SU-DHL-6 (cell line): ENCODE measurements around the gene IL17RD.

Experiments
- H2AFZ ChIP-seq: fragments of 200-600 bp; sonication (generic); 2 replicates; pipeline ENCODE4 v1.6.1; 2014; ENCODE audit warnings: low read depth, mild to moderate bottlenecking, moderate library complexity, mixed read lengths, antibody characterized with exemption, low read length; ENCODE audit not compliant: severe bottlenecking
- H3F3A ChIP-seq: fragments of 200-600 bp; shearing (Covaris generic); 2 replicates; pipeline ENCODE4 v1.6.0; 2016; ENCODE audit warnings: antibody characterized with exemption, mild to moderate bottlenecking; ENCODE audit not compliant: insufficient read depth
- H3K27ac ChIP-seq: fragments of 200-600 bp; sonication (generic); 2 replicates; pipeline ENCODE4 v1.5.1; 2016; ENCODE audit warnings: low read depth, mild to moderate bottlenecking, low read length, moderate library complexity, mixed read lengths
- H3K27me3 ChIP-seq: fragments of 200-600 bp; sonication (generic), shearing (Covaris generic); 2 replicates; pipeline ENCODE4 v1.6.0; 2014; ENCODE audit warnings: mild to moderate bottlenecking, low read length
- H3K36me3 ChIP-seq: fragments of 200-600 bp; sonication (generic); 2 replicates; pipeline ENCODE4 v1.6.1; 2014; ENCODE audit warnings: mild to moderate bottlenecking, low read length, mixed read lengths
- H3K4me2 ChIP-seq: fragments of 300-600, 200-600 bp; shearing (Covaris generic), sonication (generic); 2 replicates; pipeline ENCODE4 v1.6.0; 2014; ENCODE audit warnings: low read length, low read depth, mild to moderate bottlenecking; ENCODE audit not compliant: poor library complexity, severe bottlenecking
- H3K4me3 ChIP-seq: fragments of 200-600 bp; sonication (generic); 2 replicates; pipeline ENCODE4 v1.5.1; 2014; ENCODE audit warnings: antibody characterized with exemption, low read length, mild to moderate bottlenecking, mixed read lengths; ENCODE audit not compliant: insufficient read depth, poor library complexity, severe bottlenecking
- H3K79me2 ChIP-seq: fragments of 200-600 bp; sonication (generic); 2 replicates; pipeline ENCODE4 v1.6.1; 2014; ENCODE audit warnings: mild to moderate bottlenecking, low read length, moderate library complexity; ENCODE audit not compliant: insufficient read depth
- H3K9ac ChIP-seq: fragments of 200-600 bp; sonication (generic); 2 replicates; pipeline ENCODE4 v1.7.0; 2014; ENCODE audit warnings: mild to moderate bottlenecking, low read length
- H3K9me2 ChIP-seq: fragments of 200-600 bp; sonication (generic); replicated peaks from 2 replicates; pipeline ENCODE4 v1.6.1; 2014; ENCODE audit warnings: low read length; ENCODE audit not compliant: insufficient read depth
- H3K9me3 ChIP-seq: fragments of 200-600 bp; sonication (generic); 2 replicates; pipeline ENCODE4 v1.6.1; 2014; ENCODE audit warnings: low read length, mixed read lengths; ENCODE audit not compliant: insufficient read depth
- H4K20me1 ChIP-seq: fragments of 200-600 bp; sonication (generic); 2 replicates; pipeline ENCODE4 v1.6.1; 2014; ENCODE audit warnings: low read depth, mild to moderate bottlenecking, antibody characterized with exemption, low read length, moderate library complexity, mixed read lengths
- EZH2phosphoT487 ChIP-seq: fragments of 200-600 bp; sonication (generic), shearing (Covaris generic); conservative IDR thresholded peaks from 2 replicates; pipeline ENCODE4 v1.6.1; 2018; ENCODE audit warnings: mild to moderate bottlenecking, antibody characterized with exemption, low read length, moderate library complexity, mixed read lengths
- TF ChIP-seq, protein P1 (sequence below): fragments of 200-600 bp; sonication (generic); IDR thresholded peaks from one replicate; pipeline ENCODE4 v1.5.1; 2017; ENCODE audit warnings: antibody characterized with exemption, mild to moderate bottlenecking, low read length, moderate library complexity; ENCODE audit not compliant: insufficient read depth, poor library complexity, severe bottlenecking

IL17RD gene

GRCh38 chr3:57089043-57089442 lies 76.1 kb downstream of the IL17RD start:
- H3K9me2 ChIP-seq, result no peaks in the 10 kb centered on the region
- H3K9me3 ChIP-seq, result no peaks in the 10 kb centered on the region
- no peak overlapping the region for H3K4me3 ChIP-seq
- H3K27me3 ChIP-seq, result no peaks in the 10 kb centered on the region
- H2AFZ ChIP-seq, result no peak overlapping the region
- no peaks in the 10 kb centered on the region for H4K20me1 ChIP-seq
- TF ChIP-seq, protein P1, sequence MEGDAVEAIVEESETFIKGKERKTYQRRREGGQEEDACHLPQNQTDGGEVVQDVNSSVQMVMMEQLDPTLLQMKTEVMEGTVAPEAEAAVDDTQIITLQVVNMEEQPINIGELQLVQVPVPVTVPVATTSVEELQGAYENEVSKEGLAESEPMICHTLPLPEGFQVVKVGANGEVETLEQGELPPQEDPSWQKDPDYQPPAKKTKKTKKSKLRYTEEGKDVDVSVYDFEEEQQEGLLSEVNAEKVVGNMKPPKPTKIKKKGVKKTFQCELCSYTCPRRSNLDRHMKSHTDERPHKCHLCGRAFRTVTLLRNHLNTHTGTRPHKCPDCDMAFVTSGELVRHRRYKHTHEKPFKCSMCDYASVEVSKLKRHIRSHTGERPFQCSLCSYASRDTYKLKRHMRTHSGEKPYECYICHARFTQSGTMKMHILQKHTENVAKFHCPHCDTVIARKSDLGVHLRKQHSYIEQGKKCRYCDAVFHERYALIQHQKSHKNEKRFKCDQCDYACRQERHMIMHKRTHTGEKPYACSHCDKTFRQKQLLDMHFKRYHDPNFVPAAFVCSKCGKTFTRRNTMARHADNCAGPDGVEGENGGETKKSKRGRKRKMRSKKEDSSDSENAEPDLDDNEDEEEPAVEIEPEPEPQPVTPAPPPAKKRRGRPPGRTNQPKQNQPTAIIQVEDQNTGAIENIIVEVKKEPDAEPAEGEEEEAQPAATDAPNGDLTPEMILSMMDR, result no peak
- no peak for TF ChIP-seq EZH2phosphoT487
- H3K4me2 ChIP-seq, result no peak overlapping the region
- H3K79me2 ChIP-seq, result no peaks in the 10 kb centered on the region
- H3F3A ChIP-seq, result no peaks in the 10 kb centered on the region
- no peak overlapping the region for H3K9ac ChIP-seq
- no peaks in the 10 kb centered on the region for H3K36me3 ChIP-seq
- H3K27ac ChIP-seq, result no peak overlapping the region

DNA sequence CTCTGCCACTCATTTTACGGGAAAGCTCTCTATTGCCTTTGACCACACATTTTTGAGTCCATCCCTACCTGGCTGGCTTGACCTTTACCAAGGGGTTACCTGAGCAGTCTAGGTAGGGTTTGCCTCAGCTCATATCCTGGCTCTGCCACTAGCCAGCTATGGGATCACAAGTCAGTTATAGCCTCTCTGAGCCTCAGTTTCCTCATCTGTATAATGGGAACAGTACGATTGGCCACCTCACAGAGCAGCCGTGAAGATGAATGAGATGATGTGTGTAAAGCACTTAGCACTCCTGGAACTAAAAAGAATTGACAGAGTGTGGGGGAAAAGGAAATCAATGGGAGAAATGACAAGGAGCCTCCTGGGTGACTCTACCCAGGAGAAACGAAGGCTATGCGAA lies 76.7 kb downstream of the IL17RD start:
- Histone ChIP-seq H3K27me3 (no peaks in the 10 kb centered on the region), H3K27ac (no peak overlapping the region), H2AFZ (no peak overlapping the region), H3K36me3 (no peaks in the 10 kb centered on the region), H3K4me2 (no peak overlapping the region), H3K9me3 (no peaks in the 10 kb centered on the region), H3K79me2 (no peaks in the 10 kb centered on the region), H3K9me2 (no peaks in the 10 kb centered on the region), H3K9ac (no peak overlapping the region), H3K4me3 (no peak overlapping the region), H3F3A (no peaks in the 10 kb centered on the region), H4K20me1 (no peaks in the 10 kb centered on the region)
- TF ChIP-seq, protein P1, result no peak

- Histone ChIP-seq H2AFZ (no peak overlapping the region), H3K4me2 (no peak overlapping the region), H3K9ac (no peak overlapping the region), H3K9me3 (no peaks in the 10 kb centered on the region), H3K36me3 (no peaks in the 10 kb centered on the region), H3K79me2 (no peaks in the 10 kb centered on the region), H3K9me2 (no peaks in the 10 kb centered on the region), H3K27me3 (no peaks in the 10 kb centered on the region), H3K4me3 (no peak overlapping the region), H3K27ac (no peak overlapping the region), H4K20me1 (no peaks in the 10 kb centered on the region), H3F3A (no peaks in the 10 kb centered on the region)
- no peak for TF ChIP-seq EZH2phosphoT487
- TF ChIP-seq, protein P1, result no peak
These were observed 77.6 kb downstream of the IL17RD start for GRCh38 chr3:57087361-57088092.
